T1000 (cell line): Measurements from ENCODE around the gene ANKRD42.
"Not testable (repeated sequence)": the region's sequence is repeated elsewhere in the genome, so short reads cannot be mapped to it uniquely, and the experiment has no call there.

Source experiments
- DNase-seq: peaks from one replicate; lab custom pipeline; 2025; ENCODE audit warnings: mixed read lengths; lab: John Stamatoyannopoulos, UW

The ANKRD42 gene

DNA sequence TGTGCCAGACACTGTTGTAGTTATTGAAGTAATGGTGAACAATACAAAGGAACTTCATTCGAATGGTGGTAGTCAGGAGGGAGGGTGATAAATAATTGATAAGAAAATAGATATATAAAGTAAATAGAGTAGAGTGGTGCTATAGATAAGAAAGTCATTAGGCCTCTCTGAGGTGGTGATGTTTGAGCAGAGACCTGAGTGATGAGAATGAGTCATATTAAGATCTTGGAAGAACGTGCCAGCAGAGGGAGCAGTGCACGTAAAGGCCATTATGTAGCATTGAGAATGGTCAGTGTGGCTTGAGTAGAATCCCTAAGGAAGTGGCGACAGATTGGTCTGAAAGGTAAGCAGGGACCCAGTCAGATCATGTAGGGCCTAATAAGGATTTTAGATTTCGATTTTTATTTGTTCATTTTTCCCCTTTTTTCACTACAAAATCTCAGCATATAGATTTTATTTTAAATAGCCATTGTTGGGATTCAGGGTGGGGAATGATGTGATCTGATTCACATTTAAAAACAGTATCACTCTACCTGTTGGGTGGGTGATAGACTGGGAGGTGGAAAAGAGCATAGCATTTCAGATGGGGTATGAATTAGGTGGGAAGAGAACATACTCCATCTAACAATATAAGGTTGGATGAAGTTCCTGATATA lies 47.9 kb downstream of the ANKRD42 start:
- no peak for DNase-seq

- DNase-seq, result no peak
These were observed 55.9 kb downstream of the ANKRD42 start for GRCh38 chr11:83249445-83249844.

DNA sequence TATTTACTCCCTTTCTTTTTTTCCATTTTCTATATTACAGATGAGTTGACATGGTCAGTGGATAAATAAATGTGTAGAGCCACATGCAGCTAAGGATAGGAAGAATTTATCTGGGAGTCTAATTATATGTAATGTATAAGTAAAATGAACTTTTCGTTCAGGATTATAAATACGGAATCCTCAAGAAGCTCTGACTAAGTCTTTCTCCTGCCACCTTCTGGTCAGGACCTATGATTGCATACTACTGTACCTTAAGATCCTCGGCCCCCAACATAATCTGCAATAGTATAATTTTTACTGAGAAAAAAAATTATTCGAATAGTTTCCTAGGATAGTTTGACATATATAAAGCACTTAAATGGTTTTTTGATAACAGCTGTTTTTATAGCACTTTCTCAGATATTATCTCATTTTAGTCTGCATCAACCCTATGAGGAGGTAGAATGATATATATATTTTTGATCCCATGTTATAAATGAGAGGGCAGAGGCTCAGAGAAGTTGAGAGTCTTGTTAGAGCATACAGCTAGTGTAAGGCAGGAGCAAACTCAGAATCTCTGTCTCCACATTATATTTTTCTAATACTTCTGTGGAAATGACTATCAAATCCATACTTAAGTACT lies 56.6 kb downstream of the ANKRD42 start:
- no peak for DNase-seq

DNA sequence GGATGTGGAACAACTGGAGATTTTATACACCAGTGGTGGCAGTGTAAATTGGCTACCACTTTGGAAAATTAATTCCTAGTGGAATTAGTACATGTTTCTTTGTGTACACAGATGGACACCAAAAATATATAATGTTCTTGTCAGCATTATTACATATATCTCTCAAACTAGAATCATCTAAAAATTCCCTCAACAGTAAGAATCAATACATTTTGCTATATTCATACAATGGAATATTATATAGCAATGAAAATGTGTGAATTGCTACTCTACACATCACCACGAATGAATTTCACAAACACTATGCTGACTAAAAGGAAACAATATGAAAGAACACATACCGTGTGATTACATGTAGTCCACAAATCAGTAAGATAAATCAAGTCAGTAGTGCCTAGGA lies 58.8 kb downstream of the ANKRD42 start:
- DNase-seq, result no peak

DNA sequence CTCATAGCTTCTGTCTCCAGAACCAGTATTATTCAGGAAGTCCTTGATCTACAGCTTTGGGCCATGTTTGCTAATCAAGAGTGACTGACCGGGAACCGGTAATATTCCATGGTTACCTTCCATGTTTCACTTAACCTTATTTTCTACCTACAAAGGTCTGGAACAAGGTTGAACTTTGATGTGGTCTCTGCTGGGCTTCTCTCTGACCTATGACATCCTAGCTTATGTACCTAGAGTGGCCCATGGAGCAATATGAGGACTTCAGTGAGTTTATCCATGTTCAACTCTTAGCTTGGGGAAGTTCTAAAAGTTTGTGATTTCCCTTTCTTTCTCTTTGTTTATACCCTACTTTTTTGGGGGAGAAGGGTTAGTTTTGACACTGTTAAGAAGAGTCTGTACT lies 59.4 kb downstream of the ANKRD42 start:
- DNase-seq, result no peak

DNA sequence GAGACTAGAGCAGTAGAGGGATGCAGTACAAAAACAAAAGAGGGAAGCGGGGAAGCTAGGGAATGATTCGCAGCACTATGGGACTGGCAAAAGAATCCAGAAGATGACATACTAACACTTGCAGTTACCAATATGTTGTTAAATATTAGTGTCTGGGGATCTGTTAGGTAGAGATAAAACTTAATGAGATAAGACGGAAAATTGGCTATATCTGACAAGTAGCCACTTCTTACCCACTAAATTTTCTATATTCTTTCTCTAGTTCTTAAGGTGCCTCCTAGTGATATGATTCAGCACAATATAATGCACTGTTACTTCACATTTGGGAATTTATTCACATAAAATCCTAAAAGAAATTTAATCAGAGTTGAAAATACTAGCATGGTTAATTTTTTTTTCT lies 61.9 kb downstream of the ANKRD42 start:
- DNase-seq, result no peak

GRCh38 chr11:83256602-83257340 lies 63.3 kb downstream of the ANKRD42 start:
- DNase-seq, result no peak

GRCh38 chr11:83257761-83258168 lies 64.3 kb downstream of the ANKRD42 start:
- peak; percentile 4 for DNase-seq

GRCh38 chr11:83259559-83259958 lies 66.0 kb downstream of the ANKRD42 start:
- no peak for DNase-seq

DNA sequence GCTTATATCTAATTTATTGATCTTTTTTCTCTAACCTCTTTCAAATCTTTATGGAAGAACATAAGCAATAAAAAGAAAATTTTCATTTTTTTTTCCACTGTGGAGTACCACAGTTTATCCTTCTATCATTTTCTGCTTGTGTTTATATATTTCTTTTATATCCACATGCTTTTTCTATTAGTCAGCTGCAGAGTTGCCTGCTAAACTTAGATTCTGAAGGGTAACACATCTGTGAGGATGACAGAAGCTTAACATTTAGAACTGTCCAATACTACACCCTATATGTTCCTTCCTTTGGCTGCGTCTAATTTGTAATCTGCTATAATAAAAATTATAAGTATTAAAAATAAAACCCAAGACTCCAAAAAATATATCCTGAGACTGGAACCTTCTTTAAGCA lies 71.8 kb downstream of the ANKRD42 start:
- no peak for DNase-seq

- DNase-seq, result not testable (repeated sequence)
These were observed 75.6 kb downstream of the ANKRD42 start for GRCh38 chr11:83269080-83269479.

- not testable (repeated sequence) for DNase-seq
These were observed 78.2 kb downstream of the ANKRD42 start for GRCh38 chr11:83271734-83272133.

DNA sequence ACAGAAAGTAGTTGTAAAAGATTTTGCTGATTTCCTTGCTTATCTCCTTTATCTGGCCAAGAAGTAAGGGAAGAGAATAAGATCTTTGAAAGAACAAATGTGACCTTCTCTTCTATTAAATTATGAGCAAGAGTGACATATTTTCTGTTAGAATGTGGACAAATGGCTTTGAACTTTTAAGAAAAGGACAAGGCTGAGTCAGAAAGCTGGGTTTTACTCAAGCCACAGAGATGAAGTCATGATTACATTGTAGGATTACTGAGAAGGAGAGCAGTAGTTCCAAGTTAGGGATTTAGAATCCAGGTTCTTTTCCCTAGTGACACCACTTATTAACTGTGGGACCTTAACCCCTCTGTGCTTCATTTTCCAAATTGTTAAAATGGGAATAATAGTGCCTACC lies 79.1 kb downstream of the ANKRD42 start:
- DNase-seq, result no peak

DNA sequence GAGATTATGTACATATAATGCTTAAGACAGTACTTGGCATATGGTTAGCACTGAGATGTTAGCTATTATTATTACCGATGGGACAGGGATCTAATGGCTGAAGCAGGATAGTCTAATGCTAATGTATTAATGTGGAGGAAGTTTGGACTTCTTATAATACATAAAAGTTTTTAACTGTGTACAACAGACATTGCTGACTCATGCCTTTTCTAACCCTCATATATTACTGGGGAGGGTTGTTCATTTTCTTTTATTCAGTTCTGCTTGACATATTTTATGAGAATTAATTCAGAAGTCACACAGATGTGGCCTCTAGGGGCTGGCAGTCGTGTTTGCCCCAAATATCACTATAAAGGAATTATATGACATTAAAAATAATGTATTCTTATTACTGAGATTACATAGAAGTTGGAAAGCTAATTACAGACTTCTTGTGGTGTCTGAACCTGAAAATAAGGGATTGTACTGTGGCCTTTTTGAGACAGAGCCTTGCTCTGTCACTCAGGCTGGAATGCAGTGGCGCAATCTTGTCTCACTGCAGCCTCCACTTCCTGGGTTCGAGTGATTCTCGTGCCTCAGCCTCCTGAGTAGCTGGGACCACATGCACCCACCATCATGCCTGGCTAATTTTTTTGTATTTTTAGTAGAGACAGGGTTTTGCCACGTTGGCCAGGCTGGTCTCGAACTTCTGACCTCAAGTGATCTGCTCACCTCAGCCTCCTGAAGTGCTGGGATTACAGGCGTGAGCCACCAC lies 82.6 kb downstream of the ANKRD42 start:
- DNase-seq, result no peak

- DNase-seq, result no peak
These were observed 84.8 kb downstream of the ANKRD42 start for GRCh38 chr11:83278351-83278750.

DNA sequence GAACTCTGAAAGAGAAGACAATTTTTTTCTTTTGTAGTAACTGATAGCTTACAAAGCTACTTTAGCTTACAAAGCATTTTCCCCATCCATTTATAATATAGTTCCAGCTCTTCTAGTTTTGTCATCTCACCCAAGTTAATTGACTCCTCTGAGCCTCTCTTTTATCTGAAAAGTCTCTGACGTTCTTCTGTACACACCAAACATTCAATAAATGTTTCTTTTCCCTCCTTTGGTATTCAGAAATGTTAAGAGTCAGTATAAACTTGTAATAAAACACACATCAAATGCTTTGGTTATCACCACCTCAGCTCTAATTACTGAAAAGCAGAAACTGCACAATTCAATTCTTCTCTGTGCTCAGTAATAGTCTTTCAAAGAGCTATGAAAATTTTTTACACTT lies 86.7 kb downstream of the ANKRD42 start:
- DNase-seq, result no peak

- no peak for DNase-seq
These were observed 88.7 kb downstream of the ANKRD42 start for GRCh38 chr11:83282084-83282716.

DNA sequence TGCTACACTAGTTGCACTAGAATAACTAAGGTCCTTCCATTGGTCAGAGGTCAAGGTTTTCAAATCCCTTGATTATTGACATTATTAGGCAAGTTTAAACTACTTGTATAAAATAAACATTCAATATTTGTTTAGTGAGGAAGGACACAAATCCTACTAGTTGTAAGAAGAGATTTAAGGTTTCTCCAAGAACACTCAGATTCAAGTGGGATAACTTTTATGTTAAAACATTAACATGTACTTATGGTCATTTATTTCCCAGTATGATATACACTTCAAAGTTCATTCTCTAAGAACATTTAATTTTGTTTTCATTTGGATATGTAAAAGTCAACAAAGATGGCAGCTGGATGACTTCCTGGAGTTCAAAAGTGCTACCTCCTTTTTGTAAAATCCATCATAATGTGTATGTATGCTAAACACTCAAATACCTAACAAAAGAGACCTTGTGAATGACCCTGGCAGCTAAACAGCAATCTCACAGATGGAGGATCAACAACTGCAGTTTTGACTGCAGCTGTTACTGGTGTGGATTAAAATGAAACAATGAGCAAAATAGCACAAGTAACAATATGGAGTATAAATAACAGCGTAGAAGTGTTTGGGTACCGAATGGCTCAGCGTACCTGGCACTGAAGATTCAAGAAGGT lies 91.1 kb downstream of the ANKRD42 start:
- no peak for DNase-seq

GRCh38 chr11:83285151-83285770 lies 91.7 kb downstream of the ANKRD42 start:
- DNase-seq, result no peak

DNA sequence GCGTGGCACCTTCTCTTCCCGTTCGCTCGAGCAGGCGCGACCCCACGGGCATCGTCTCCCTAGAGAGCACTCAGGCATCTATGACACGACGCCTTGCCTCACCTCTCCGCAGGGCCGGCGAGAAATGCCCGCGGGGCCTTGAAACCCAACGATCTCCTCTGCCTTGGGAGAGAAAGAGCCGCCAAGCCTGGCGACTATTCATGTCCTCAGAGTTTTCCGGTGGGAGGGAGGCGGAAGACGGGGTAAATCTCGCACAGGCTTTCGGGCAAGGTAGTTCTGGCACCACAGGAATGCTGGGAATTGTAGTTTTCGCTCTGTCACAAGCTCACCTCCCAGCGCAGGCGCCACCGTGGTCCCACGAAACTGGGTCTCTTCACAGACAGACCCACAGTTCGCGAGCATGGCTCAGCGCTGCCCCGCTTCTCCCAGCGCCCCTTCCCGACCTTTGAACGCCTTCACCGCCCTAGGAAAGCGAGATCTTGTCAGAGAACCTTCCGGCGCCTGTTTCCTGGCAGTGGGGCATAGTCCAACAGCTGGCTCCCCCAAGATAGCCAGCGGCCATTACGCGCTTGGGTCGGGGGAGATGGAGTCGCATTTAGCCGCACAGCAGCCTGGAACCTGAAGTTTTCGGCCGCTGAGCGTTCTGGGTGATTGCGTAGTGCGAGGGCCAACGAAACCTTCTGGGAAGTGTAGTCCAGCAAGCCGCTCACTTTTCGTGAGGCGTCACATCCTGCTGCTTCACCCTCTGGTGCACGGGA lies 92.4 kb downstream of the ANKRD42 start, which contains the start of gene CCDC90B:
Gene CCDC90B (minus strand): TSS at position 597 of the 758 bp plus-strand sequence. CDS start 395 bp downstream, at position 202.
- peak; percentile 79 for DNase-seq
